ENCODE data around the gene CDS2. TPM values are rescaled to one million over a fixed set of nuclear protein-coding genes. Genes with fewer than 3 reads are reported as not detected.

Gene CDS2
- total and polyA plus RNA-seq, 2 of the 13 experiments (the other 11 are each of a cell fraction or from before 2014, with no cell fraction given) = 81.3 to 153 TPM

GRCh38 chr20:5191829-5192569 is 65.2 kb downstream of the CDS2 start:
- Histone ChIP-seq H3K79me2 (ENCODE audit: insufficient read depth, low read length) (no peaks in the 10 kb centered on the region), H3K9ac (ENCODE audit: insufficient read depth, low read depth, low read length) (no peak overlapping the region), H3K27ac (ENCODE audit: extremely low read length, insufficient read depth, low read length) (no peak overlapping the region), H3K4me3 (replicated peaks in 1 of 3; ENCODE audit: insufficient read depth in 1 of 3, low read depth in 2 of 3, low read length in 3 of 3) (no peak overlapping the region), H2AFZ (ENCODE audit: low read length) (no peak overlapping the region), H3K36me3 (replicated peaks in 1 of 2; ENCODE audit: control insufficient read depth in 1 of 2, insufficient read depth in 2 of 2, low read length in 2 of 2) (peaks cover 19 to 64% of the 10 kb centered on the region in 2 experiments), H3K4me2 (ENCODE audit: low read depth, low read length) (no peak overlapping the region), H3K9me3 (ENCODE audit: low read length) (no peaks in the 10 kb centered on the region), H3K27me3 (ENCODE audit: control insufficient read depth in 1 of 2, insufficient read depth in 2 of 2, low read length in 2 of 2) (no peaks in the 10 kb centered on the region), H4K20me1 (ENCODE audit: insufficient read depth, low read length) (no peaks in the 10 kb centered on the region), H3K4me1 (ENCODE audit: insufficient read depth, low read length) (peaks cover 11% of the 10 kb centered on the region; the same call in 1 of the 2 replicates)
- intact Hi-C loops (cut with micrococcal nuclease; ENCODE audit: unreplicated experiment) = loop anchor here (1.0 to 5.0 kb wide), 4 partner anchors 39 to 440 kb away; no protein-coding TSS in a partner anchor
- in situ Hi-C loops (cut with HindIII; ENCODE audit: extremely low pct_ligation_motif_present, low pct_unique_long_range_greater_than_20kb) = no loop called here
- POLR2A ChIA-PET = interaction anchor here (0.6 to 5.0 kb wide), 9 partner anchors 11 to 507 kb away, joined by 3 to 73 read pairs (median 3); partner anchors contain the start of genes CDS2 and PCNA
- no TSS peak for BruUV-seq (replicated peaks)
- ATAC-seq (peak; percentile 75), DNase-seq (ENCODE audit: low spot score) (peak; percentile 90), FAIRE-seq (peak; percentile 93)
- CTCF ChIA-PET (ENCODE audit: low intra/inter-chr PET ratio, low total read pairs) = interaction anchor here (0.8 to 4.5 kb wide), 6 partner anchors 31 to 430 kb away, joined by 3 to 97 read pairs (median 6); partner anchors contain the start of genes CDS2 and PCNA
- WGBS (ENCODE audit: low lambda C conversion rate) = 74% methylated on average over 9 of the region's 9 CpGs
- TF ChIP-seq SIN3B (IDR thresholded peaks at IDR 0.05; ENCODE audit: low read length) (peak; percentile 56; the same call in 1 of the 2 replicates), THAP11 (CRISPR knock-in tag; IDR thresholded peaks at IDR 0.05) (peak; percentile 57; the same call in 1 of the 2 replicates), MXI1 (IDR thresholded peaks at IDR 0.05; ENCODE audit: borderline replicate concordance, low read depth, low read length) (peak; percentile 50; the same call in 1 of the 3 replicates), RXRB (CRISPR knock-in tag; IDR thresholded peaks at IDR 0.05; ENCODE audit: borderline replicate concordance) (peak; percentile 53; the same call in 1 of the 2 replicates), PLSCR1 (CRISPR knock-in tag; IDR thresholded peaks at IDR 0.05; ENCODE audit: borderline replicate concordance) (no peak), SMC3 (IDR thresholded peaks at IDR 0.05; ENCODE audit: low read length) (peak; percentile 99), ERF (CRISPR knock-in tag; IDR thresholded peaks at IDR 0.05) (peak; percentile 46; the same call in 1 of the 2 replicates), TEAD3 (CRISPR knock-in tag; optimal IDR thresholded peaks at IDR 0.05; ENCODE audit: borderline replicate concordance) (peak; percentile 58), ZNF710 (CRISPR knock-in tag; IDR thresholded peaks at IDR 0.05; ENCODE audit: borderline replicate concordance) (0 out of 2 replicates have a peak, but pooled peaks have one; percentile 23), SMAD3 (CRISPR knock-in tag; IDR thresholded peaks at IDR 0.05) (peak; percentile 47; the same call in 1 of the 2 replicates), ZSCAN30 (CRISPR knock-in tag; IDR thresholded peaks at IDR 0.05) (no peak), THRA (CRISPR knock-in tag; IDR thresholded peaks at IDR 0.05; ENCODE audit: borderline replicate concordance) (0 out of 2 replicates have a peak, but pooled peaks have one; percentile 36), XRCC5 (optimal IDR thresholded peaks at IDR 0.05; ENCODE audit: low read length) (peak; percentile 53), FOXK1 (CRISPR knock-in tag; IDR thresholded peaks at IDR 0.05; ENCODE audit: borderline replicate concordance, low read depth) (peak; percentile 35; the same call in 1 of the 2 replicates), ZNF792 (CRISPR knock-in tag; IDR thresholded peaks at IDR 0.05) (0 out of 2 replicates have a peak, but pooled peaks have one; percentile 31), TFDP2 (CRISPR knock-in tag; IDR thresholded peaks at IDR 0.05) (0 out of 2 replicates have a peak, but pooled peaks have one; percentile 16), GATAD2A (CRISPR knock-in tag; IDR thresholded peaks at IDR 0.05) (peak; percentile 30; the same call in 1 of the 2 replicates), ZFX (CRISPR knock-in tag; IDR thresholded peaks at IDR 0.05; ENCODE audit: low read depth) (peak; percentile 18; the same call in 1 of the 2 replicates), IRF2 (CRISPR knock-in tag; IDR thresholded peaks at IDR 0.05) (peak; percentile 71; the same call in 1 of the 2 replicates)

All from HepG2 (cell line).